WI38 (cell line): ENCODE results near the gene LENG1.
"Not testable (repeated sequence)": the region's sequence is repeated elsewhere in the genome, so short reads cannot be mapped to it uniquely, and the experiment has no call there.

Experiments used
- H3K4me3 ChIP-seq: 2 replicates; pipeline ENCODE4 v1.5.1; 2011; ENCODE audit warnings: low read depth, mild to moderate bottlenecking, control low read depth, low read length
- TF ChIP-seq, protein P1 (sequence below): IDR thresholded peaks from 2 replicates; pipeline ENCODE4 v1.5.1; 2012; ENCODE audit warnings: low read depth, mild to moderate bottlenecking, control low read depth, low read length

Gene LENG1

DNA sequence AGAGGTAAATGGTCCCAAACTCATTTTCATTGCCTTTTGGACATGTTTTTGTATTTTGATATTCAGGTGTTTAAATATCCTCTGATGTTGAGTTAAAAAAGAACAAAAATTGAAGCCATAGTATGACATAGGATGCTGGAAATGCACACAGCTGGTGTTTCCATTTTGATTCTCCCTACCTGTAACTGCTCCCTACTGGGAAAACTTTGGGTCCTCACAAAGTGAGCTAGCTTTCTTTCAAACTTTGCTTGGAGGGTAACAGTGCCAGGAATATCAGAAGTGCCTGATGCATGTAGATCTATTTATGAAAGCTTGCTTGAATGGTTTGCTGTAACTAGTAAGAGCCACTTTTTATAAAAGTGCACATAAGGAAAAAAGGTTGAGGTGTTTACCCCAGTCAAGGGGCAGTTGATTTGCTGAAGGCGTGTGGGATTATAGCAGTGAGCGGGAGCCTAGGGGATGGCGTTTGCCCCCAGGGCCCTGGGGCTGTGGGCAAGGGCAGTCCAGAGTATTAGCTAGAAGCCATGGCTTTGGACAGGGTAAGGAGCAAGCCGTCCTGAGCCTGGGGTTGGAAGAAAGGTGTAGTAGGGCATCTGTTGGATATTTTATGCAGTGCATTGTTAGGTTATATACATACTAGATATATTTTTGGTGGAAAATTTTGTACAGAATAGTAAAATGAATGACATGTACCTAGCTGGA lies 45.4 kb upstream of the LENG1 start:
- no peak overlapping the region for H3K4me3 ChIP-seq
- TF ChIP-seq, protein P1, sequence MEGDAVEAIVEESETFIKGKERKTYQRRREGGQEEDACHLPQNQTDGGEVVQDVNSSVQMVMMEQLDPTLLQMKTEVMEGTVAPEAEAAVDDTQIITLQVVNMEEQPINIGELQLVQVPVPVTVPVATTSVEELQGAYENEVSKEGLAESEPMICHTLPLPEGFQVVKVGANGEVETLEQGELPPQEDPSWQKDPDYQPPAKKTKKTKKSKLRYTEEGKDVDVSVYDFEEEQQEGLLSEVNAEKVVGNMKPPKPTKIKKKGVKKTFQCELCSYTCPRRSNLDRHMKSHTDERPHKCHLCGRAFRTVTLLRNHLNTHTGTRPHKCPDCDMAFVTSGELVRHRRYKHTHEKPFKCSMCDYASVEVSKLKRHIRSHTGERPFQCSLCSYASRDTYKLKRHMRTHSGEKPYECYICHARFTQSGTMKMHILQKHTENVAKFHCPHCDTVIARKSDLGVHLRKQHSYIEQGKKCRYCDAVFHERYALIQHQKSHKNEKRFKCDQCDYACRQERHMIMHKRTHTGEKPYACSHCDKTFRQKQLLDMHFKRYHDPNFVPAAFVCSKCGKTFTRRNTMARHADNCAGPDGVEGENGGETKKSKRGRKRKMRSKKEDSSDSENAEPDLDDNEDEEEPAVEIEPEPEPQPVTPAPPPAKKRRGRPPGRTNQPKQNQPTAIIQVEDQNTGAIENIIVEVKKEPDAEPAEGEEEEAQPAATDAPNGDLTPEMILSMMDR, result no peak

DNA sequence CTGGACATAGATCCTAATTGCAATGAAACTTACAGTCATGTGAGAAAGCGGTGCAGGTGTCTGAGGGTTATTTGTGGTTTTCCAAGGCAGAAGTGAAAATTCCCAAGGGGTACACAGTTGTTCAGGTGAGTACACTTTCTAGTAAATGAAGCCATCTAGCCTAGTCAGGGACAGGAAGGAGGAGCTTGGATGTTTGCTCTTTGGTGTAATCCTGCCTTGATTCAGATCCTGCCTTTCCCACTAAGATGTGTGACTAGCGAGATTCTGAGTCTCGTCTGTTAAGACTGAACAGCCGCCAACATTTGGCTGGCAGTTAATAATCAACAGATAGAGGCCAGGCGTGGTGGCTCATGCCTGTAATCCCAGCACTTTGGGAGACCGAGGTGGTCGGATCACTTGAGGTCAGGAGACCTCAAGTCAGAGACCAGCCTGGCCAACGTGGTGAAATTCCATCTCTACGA lies 43.7 kb upstream of the LENG1 start:
- TF ChIP-seq, protein P1, result no peak
- H3K4me3 ChIP-seq, result no peak overlapping the region

DNA sequence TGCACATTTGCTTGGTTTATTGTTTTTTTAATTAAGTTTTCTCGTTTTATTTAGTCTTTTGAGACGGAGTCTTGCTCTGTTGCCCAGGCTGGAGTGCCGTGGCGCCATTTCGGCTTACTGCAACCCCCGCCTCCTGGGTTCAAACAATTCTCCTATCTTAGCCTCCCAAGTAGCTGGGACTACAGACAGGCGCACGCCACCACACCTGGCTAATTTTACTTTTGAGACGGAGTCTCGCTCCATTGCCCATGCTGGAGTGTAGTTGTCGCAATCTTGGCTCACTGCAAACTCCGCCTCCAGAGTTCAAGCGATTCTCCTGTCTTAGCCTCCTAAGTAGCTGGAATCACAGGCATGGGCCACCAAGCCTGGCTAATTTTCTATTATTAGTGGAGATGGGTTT lies 42.5 kb upstream of the LENG1 start:
- TF ChIP-seq, protein P1, result no peak
- peak overlapping the region; percentile 74 for H3K4me3 ChIP-seq

DNA sequence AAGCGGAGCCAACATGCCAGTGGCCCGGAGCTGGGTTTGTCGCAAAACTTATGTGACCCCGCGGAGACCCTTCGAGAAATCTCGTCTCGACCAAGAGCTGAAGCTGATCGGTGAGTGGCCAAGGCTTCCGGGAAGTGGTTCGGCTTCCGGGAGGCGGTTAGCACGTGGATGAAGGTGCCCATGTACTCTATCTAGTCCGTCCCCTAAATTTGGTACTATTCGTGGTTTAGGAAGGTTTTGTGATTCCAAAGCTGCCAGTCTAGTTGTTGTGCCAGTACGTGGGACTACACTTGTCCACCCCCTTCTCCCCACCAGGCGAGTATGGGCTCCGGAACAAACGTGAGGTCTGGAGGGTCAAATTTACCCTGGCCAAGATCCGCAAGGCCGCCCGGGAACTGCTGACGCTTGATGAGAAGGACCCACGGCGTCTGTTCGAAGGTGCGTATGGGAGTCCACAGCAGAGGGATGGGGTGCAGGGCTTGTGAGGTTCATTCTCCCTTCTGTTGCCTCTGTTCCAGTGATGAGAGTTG lies 41.7 kb upstream of the LENG1 start:
- peak overlapping the region; percentile 74 for H3K4me3 ChIP-seq
- TF ChIP-seq, protein P1, result no peak

DNA sequence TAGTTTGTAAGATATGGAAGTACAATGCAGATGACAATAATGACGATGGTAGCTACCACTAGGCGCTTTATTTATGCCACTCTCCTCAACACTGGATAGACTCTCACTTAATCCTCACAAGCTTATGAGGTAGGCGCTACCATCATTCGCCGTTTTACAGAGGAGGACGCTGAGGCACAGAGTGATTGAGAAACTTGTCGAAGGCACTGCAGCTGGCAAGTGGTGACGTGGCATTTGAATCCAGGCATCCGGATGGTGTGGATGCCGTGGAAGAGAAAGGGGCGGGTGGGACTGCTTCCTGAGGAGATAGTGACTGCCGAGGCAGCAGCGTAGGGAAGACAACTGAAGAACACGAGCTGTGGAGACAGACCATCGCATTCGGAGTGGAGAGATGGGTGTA lies 39.9 kb upstream of the LENG1 start:
- TF ChIP-seq, protein P1, result no peak

DNA sequence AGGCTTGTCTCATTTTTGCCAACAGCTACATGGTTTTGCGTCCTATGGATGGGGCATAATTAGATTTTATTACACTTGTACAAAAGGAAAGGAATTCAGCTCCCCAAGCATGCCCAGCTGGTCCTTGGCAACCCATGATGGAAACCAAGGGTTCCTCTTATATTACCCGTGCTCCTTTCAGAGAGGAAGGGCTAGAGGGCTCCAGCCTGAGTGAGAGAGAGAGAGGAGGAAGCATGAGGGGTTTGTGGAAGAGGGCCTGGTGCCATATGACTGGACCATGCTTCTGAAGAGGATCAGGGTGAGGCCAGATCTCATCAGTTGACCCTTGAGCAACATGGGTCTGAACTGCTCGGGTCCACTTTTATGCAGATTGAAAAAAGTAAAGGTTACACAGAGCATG lies 37.6 kb upstream of the LENG1 start:
- H3K4me3 ChIP-seq, result no peak overlapping the region
- TF ChIP-seq, protein P1, result no peak

More for the DNA sequence above, 39.9 kb upstream of the LENG1 start:
- no peak overlapping the region for H3K4me3 ChIP-seq

DNA sequence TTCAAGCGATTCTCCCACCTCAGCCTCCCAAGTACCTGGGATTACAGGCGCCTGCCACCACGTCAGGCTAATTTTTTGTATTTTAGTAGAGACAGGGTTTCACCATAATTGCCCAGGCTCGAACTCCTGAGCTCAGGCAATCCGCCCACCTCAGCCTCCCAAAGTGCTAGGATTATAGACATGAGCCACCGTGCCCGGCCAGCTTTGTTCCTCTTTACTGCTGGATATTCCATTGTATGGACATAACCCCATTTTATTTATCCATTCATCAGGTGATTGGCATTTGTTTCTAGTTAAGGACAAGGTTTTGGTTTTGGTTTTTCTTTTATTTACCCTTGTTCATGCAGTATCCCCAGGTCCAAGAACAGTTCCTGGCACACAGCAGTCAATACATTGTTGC lies 37.0 kb upstream of the LENG1 start:
- no peak overlapping the region for H3K4me3 ChIP-seq
- TF ChIP-seq, protein P1, result no peak

DNA sequence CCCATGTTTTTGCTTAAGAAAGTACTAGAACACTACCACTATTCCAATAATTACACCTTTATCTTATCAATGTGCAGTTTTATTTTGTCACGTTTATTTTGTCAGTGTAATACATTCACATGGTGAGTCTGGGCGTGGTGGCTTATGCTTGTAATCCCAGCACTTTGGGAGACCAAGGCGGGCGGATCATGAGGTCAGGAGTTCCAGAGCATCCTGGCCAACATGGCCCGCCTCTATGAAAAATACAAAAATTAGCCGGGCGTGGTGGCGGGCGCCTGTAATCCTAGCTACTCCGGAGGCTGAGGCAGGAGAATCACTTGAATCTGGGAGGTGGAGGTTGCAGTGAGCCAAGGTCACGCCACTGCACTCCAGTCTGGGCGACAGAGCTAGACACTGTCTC lies 34.9 kb upstream of the LENG1 start:
- not testable (repeated sequence) for H3K4me3 ChIP-seq
